NCI-H748 treated with DMSO at 0.1 percent for 48 hours (cell line): ENCODE data around the gene PCDHB7.
"Not testable (repeated sequence)": the region's sequence is repeated elsewhere in the genome, so short reads cannot be mapped to it uniquely, and the experiment has no call there.

Source experiments
- DNase-seq: peaks from one replicate; lab custom pipeline; 2025; lab: John Stamatoyannopoulos, UW

Gene PCDHB7

GRCh38 chr5:141224844-141225243, 52.4 kb downstream of the PCDHB7 start:
- not testable (repeated sequence) for DNase-seq

- DNase-seq, result not testable (repeated sequence)
Observed at GRCh38 chr5:141225421-141225820, 53.0 kb downstream of the PCDHB7 start.
